GM21825 (cell line): Measurements from ENCODE around the gene ARL14.

Experiments used
- ATAC-seq: cut with Tn5 transposase; IDR thresholded peaks from one replicate; pipeline ENCODE4 v1.9.1; 2021; ENCODE audit warnings: mild to moderate bottlenecking, moderate library complexity; ENCODE audit not compliant: unreplicated experiment

ARL14 gene

DNA sequence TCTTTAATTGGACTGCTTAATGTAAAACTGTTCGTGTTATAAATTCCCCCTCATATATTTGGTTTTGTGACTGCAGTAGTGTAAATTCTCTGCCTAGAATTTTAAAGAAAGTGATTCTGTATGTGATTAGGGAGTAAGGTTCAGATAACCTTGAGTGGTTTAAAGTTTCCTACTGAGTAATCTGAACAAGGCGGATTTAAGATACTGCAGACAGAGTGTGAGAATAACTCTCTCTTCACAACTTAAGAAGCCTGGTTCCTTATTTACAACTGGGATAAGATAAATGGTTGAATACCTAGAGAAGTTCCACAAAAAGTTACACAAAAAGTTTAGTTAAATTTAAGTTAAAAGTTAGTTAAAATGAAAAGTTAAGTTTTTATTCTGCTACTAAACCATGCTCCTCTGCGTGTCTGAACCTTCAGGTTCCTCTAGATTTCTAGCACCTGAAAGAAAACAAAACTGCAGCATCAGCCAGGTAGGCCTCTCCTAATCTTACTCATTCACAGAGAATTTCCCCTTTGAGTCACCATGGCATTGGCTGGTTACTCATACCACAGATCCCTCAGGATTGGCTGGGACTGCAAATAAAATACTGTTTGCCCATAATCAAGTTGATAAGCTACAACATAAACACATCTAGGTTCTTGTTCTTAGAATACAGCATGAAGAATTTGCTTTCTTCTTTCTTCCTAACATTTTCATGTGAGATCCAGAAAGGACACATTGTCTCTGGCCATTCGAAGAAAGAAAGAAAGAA, at the start of gene ARL14:
ARL14 (plus strand) TSS at position 614 of the 757 bp plus-strand sequence. CDS start 187 bp downstream, outside the sequence.
- ATAC-seq = no peak

DNA sequence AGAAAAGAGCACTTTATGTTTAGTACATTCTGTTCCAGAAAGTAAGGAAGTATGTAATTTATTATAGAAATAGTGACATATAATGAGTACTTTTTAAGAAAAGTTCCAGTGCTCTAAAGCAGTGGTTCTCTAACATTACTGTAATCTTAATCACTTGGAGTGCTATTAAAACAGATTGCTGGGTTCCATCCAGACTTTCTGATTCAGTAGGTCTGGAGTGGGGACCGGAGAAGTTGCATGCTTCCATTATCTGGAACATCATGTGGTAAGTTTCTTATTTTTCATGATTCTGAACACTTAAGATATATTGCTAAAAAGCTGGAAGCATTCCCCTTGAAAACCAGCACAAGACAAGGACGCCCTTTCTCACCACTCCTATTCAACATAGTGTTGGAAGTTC, 47.5 kb upstream of the ARL14 start:
- no peak for ATAC-seq

DNA sequence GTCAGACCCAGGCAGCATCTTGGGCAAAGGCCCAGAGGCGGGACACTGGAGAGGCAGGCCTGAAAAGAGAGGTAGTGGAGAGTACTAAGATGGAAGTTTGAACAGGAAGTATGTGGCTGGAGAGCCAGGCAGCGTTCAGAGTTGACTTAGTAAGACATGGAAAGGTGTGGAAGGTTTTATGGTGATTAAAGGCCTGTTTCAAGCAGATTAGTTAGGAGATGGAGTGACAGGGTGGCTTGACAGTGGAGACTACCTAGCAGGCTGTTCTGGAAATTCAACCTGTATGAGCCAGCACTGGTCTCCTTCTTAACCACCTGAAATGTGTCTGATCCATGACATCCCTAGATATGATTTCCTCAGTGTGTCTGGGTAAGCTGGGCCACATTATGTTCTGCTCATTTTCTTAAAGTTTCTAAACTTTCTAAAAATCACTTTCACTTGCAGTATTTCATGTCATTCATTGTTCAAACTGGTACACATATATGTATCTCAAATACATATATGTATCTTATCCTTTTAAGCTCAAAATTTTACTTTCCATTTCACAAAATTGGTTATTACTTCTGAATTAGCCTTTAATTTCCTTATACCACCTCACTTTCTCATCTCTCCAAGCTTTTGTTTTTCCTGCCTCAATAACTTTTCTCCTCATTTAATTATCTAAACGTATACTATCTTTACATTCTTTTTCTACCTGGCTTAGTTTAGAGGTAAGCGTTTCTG, 43.4 kb upstream of the ARL14 start:
- no peak for ATAC-seq

DNA sequence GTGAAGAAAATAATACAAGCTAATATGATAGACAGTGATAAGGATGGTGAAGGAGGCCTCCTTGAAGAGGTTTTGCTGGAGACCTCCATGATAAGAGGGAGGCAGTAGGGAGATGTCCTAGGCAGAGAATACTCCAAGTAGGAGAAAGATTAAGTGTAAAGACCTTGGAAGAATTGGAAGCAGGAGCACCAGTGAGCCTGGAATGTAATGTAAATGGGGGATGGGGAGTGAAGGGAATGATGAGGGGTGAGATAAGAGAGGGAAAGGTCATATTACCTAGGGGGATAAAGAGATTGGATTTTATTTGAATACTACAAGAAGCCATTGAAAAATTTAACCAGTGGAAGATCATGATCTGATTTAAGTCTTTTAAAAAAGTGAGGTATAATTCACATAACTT, 41.7 kb upstream of the ARL14 start:
- ATAC-seq = no peak

GRCh38 chr3:160637086-160637485, 39.9 kb upstream of the ARL14 start:
- ATAC-seq = no peak

DNA sequence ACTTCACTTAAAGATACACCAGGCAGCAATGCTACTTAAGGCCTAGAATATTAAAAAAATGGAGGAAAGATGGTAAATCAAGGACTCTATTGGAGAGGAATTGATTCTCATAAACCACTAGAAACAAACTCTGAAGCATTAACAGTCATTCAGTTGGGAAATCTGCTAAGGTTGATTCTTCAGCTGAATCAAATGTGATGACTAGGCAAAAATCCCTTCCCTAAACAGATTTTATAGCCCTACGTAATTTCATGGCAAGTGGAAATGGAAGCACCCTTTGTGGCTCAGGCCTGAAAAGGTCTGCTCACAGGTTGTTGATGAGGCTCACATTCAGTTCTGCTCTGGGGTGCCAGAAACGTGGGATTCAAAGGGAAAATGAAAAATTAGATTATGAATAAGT, 38.8 kb upstream of the ARL14 start:
- ATAC-seq = no peak

GRCh38 chr3:160641665-160642309, 35.2 kb upstream of the ARL14 start:
- no peak for ATAC-seq

GRCh38 chr3:160643994-160644393, 33.0 kb upstream of the ARL14 start:
- no peak for ATAC-seq

DNA sequence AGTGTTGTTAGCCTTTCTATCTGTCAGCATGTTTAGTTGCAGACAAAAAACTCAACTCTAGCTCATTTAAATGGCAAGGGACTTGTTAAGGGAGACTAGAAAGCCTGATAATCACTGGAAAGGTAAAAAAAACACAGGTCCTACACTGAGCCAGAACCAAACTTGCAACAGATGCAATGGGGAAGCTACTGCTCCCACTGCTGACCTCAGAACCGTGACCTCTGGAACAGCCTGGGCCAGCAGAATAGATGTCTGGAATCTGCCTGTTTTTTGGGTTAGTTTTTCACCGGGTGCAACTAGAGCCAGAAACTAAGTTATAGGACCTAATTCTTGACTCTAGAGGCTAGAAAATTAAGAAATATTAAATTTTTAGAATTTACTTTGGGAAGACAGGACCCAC, 32.5 kb upstream of the ARL14 start:
- ATAC-seq = no peak

DNA sequence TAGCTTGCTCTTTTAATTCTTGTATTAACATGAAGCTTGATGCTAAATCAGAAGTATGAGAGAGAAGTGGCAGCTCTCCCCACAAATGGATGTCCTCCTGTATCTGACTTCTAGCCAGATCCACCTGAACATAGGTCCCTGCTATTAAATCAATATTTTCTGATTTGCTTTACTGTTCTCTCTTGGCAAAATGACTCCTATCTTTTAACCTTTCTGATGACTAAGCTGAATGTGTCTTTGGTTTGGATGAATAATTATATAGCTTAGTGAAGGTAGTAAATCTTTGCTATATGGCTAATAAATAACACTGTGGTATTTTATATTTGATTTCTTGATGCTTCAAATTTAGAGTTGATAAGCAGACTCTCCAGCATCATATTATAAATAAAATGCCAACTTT, 28.3 kb upstream of the ARL14 start:
- no peak for ATAC-seq

- no peak for ATAC-seq
Measured at GRCh38 chr3:160649596-160649995, 27.4 kb upstream of the ARL14 start.

DNA sequence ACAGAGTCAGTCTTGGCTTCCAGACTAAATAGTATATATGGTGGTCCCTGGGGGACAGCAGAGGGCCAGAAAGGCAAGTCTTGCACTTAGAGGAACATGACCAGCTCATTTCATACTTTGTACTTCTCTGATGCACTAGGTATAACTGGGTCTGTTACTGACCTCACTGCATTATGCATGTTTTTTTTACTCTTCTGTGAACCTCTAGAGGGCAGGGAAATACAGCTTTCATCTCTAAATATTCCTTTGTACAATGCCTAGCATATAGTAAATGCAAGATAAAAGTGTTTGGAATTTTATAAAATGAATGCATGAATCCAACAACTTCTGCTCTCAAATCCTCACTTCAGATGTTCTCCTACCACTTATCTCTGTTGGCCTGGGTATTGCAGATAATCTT, 23.4 kb upstream of the ARL14 start:
- ATAC-seq = no peak

GRCh38 chr3:160660902-160661301, 16.1 kb upstream of the ARL14 start:
- no peak for ATAC-seq

DNA sequence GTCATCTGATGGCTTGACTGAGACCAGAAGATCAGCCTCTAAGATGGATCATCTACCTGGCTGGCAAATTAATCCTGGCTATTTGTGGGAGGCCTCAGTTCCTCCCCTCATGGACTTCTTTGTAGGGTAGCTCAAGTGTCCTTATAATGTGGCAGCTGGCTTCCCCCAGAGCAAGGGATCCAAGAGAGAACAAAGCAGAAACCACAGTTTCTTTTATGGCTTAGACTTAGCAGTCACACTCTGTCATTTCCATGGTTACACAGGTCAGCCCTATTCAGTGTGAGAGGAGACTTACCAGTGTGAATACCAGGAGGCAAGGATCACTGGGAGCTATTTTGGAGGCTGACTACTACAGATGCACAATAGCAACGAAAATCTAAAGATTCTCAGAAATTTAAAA, 15.3 kb upstream of the ARL14 start:
- no peak for ATAC-seq

GRCh38 chr3:160665231-160665630, 11.7 kb upstream of the ARL14 start:
- ATAC-seq = no peak

DNA sequence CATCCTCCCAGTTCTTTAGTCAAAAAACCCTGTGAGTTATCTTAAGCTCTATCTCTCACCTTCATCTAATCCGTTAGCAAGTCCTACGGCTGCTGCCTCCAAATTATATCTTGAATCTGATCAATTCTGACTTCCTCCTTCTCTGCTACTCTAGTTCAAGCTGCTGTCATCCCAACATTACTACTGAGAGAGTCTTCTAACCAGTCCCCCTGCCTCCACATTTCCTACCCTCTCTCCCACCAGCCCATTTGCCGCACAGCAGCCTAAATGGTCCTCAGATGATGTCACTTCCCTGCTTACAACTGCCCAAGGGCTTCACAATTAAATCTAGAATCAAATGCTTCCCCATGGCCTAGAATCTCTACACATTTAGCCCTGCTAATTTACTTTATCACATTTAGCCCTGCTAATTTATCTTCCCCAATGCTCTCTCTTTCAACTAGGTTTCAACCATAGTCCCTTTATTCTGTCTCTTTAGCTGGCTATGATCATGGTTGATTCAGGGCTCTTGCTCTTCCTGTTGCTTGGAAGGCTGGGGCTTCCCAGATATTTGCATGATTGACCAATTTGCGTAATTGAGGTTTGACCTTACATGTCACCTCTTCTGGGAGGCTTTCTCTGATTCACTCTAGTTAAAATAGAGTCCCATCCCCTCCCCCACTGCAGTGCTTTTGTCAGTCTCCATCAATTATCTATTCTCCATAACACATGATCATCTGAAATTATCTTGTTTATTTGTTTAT, 11.0 kb upstream of the ARL14 start:
- ATAC-seq = peak; percentile 91

DNA sequence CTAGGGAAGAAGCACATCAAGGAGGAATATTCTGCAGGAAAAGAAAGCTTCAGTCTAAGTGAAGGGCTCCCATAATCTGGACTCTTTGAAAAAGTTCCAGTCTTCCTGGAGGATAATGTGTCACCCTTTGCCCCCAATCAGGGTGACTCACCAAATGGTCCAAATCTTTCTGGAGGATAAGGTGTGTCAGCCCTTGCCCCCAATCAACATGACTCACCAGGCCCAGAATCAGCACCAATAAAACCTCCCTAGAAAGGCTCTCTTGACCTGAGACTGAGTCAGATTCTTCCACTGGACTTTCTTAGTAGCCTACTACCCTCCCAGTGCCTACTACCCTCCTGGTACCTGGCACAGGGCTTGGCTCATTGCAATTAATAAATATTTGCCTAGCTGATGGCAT, 9.5 kb upstream of the ARL14 start:
- no peak for ATAC-seq

DNA sequence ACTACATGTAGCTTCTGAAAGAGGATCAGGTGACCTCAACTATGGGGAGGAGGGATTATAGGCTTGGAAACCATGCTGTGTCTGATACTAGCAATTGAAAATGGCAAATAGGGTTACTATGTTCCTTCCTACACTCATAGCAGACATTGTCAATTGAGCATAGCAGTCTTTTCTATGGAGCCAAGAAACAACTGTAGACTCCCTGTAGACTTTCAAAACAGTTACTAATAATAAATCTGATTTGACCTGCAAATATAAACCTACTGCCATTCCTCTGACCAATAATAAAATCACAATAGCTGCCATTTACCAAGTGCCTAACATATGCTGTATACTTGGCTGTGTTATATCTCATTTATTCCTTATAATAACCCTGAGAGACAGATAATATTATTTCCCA, 8.5 kb upstream of the ARL14 start:
- ATAC-seq = no peak

- peak; percentile 90 for ATAC-seq
Measured at GRCh38 chr3:160671231-160671630, 5.7 kb upstream of the ARL14 start.

DNA sequence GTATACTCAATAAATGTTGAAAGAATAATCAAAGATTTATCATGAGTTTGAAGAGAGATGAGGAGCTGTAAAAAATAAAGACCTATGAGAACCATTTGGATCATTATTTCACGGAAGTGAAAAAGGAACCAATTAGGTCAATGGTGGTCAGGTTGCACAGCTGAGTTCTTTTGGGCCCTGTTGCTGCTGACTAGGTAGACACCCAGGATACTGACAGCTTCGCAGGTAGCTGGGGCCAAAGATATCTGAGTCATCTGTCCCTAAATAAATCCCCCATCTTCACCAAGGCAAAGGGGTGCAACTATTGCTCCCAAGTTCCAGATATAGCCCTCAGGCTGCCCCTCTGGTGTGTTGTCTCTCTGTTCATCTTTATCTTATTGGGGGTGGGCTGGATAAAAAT, 5.0 kb upstream of the ARL14 start:
- ATAC-seq = no peak

- no peak for ATAC-seq
Measured at GRCh38 chr3:160673188-160673587, 3.8 kb upstream of the ARL14 start.
